NK-92 (cell line): Measurements from ENCODE around the gene CCM2.

ENCODE experiments used
- DNase-seq: peaks from one replicate; lab custom pipeline; 2025; ENCODE audit not compliant: unreplicated experiment; lab: John Stamatoyannopoulos, UW

Gene CCM2

GRCh38 chr7:45000093-45001032 lies at the start of gene CCM2:
Gene CCM2, plus strand, starts transcription at chr7:45000201. Its CDS starts 133 bp downstream, at chr7:45000334.
- DNase-seq: no peak

GRCh38 chr7:44953156-44953555 lies 46.8 kb upstream of the CCM2 start:
- no peak for DNase-seq

- DNase-seq: no peak
These were observed 44.3 kb upstream of the CCM2 start for GRCh38 chr7:44955733-44956132.

GRCh38 chr7:44956157-44956766 lies 43.7 kb upstream of the CCM2 start:
- DNase-seq: no peak

- no peak for DNase-seq
These were observed 41.2 kb upstream of the CCM2 start for GRCh38 chr7:44958645-44959344.

- DNase-seq: no peak
These were observed 40.5 kb upstream of the CCM2 start for GRCh38 chr7:44959433-44959951.

- no peak for DNase-seq
These were observed 39.9 kb upstream of the CCM2 start for GRCh38 chr7:44960011-44960580.

- DNase-seq: no peak
These were observed 38.0 kb upstream of the CCM2 start for GRCh38 chr7:44961844-44962482.

GRCh38 chr7:44962483-44963251 lies 37.3 kb upstream of the CCM2 start:
- no peak for DNase-seq

GRCh38 chr7:44963364-44964290 lies 36.4 kb upstream of the CCM2 start:
- DNase-seq: no peak

- DNase-seq: no peak
These were observed 35.6 kb upstream of the CCM2 start for GRCh38 chr7:44964384-44964830.

GRCh38 chr7:44964831-44965440 lies 35.1 kb upstream of the CCM2 start:
- no peak for DNase-seq

GRCh38 chr7:44965441-44965903 lies 34.5 kb upstream of the CCM2 start:
- no peak for DNase-seq

GRCh38 chr7:44965937-44966730 lies 33.9 kb upstream of the CCM2 start:
- DNase-seq: no peak

GRCh38 chr7:44966731-44967538 lies 33.1 kb upstream of the CCM2 start:
- DNase-seq: no peak

- no peak for DNase-seq
These were observed 32.2 kb upstream of the CCM2 start for GRCh38 chr7:44967571-44968446.
